Tibial nerve (tissue), 3 donors: ENCODE measurements around the gene RBBP7.

Experiments
- CTCF ChIP-seq, 5 experiments: fragments of 200-600 bp in 3 of 5; fragments of 450-650 bp in 2 of 5; sonication (generic) in 3 of 5; IDR thresholded peaks; one replicate each; pipeline ENCODE4 v1.5.1; 2016 to 2019; ENCODE audit warnings: antibody characterized with exemption in 5 of 5, mild to moderate bottlenecking in 3 of 5, moderate library complexity in 2 of 5
- POLR2A ChIP-seq, 2 donors: fragments of 450-650 bp; IDR thresholded peaks; one replicate each; pipeline ENCODE4 v1.6.1; 2017; ENCODE audit warnings: antibody characterized with exemption in 2 of 2, mild to moderate bottlenecking in 2 of 2, moderate library complexity in 2 of 2

GRCh38 chrX:16914058-16914457 lies 43.9 kb upstream of the RBBP7 start:
- TF ChIP-seq CTCF (IDR thresholded peaks at IDR 0.05) (no peak), POLR2A (IDR thresholded peaks at IDR 0.05) (no peak)
